ENCODE data around the gene SRGAP2. TPM values are rescaled to one million over a fixed set of nuclear protein-coding genes. Genes with fewer than 3 reads are reported as not detected.

The SRGAP2 gene
- total RNA-seq, result 58.8 and 125 TPM in 2 replicates

GRCh38 chr1:206203364-206204158 lies at the start of gene SRGAP2:
Gene SRGAP2 (plus strand): TSS chr1:206203541. CDS start chr1:206205971, 2,430 bp downstream.

DNA sequence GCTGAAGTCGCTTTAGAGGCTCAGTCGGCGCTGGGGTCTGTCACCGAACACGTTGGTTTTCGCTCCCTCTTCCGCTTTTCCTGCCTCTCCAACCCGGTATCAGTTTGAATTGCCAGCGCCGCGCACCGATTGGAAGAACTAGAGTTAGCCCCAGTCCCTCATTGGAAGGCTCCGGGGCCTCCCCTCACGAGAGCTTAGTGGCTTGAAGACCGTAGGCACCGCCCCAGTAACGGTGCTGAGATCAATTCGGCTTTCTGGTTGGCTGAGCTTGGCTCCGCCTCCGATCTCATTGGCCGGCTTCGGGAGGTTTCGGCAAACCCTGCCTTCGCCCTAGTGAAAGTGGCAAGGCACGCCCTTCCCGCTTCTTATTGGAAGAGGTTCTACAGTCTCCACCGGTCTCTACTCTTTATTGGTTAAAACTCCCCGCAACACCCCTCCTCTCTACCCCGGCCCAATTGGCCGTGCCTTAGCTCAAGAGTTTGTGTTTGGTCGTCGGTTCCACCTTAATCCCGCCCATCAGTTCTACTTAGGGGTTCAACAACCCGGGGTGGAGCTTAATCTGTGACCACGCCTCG lies 465 bp upstream of the SRGAP2 start, which contains the start of gene FAM72A:
Gene FAM72A (minus strand): TSS at position 51 of the 575 bp plus-strand sequence. CDS start 814 bp downstream, outside the sequence.

Other genes with a start within 250 kb of the SRGAP2 start
- gene RAB7B, start 200.1 kb upstream of the SRGAP2 start, total RNA-seq, result not detected in 2 replicates
- not detected in 2 replicates for gene CTSE, start 179.6 kb upstream of the SRGAP2 start, total RNA-seq
- gene RHEX, start 150.4 kb upstream of the SRGAP2 start, total RNA-seq, result not detected in 2 replicates
- not detected in 2 replicates for gene AVPR1B, start 86.2 kb upstream of the SRGAP2 start, total RNA-seq
- 2.3 and 2.9 TPM in 2 replicates for gene FAM72A, start 702 bp upstream of the SRGAP2 start, total RNA-seq